Stimulated activated CD8-positive, alpha-beta memory T cell treated with anti-CD3 and anti-CD28 coated beads, Interleukin-15, amount 100 ng/mL, for 4 hours (primary cell): ENCODE measurements around the gene SCAI.
"Not testable (repeated sequence)": the region's sequence is repeated elsewhere in the genome, so short reads cannot be mapped to it uniquely, and the experiment has no call there.

Experiments used
- DNase-seq, 2 donors: peaks; one replicate each; pipeline ENCODE4 v3.0.0-alpha.2; 2020; ENCODE audit warnings: low read depth in 2 of 2

The SCAI gene

DNA sequence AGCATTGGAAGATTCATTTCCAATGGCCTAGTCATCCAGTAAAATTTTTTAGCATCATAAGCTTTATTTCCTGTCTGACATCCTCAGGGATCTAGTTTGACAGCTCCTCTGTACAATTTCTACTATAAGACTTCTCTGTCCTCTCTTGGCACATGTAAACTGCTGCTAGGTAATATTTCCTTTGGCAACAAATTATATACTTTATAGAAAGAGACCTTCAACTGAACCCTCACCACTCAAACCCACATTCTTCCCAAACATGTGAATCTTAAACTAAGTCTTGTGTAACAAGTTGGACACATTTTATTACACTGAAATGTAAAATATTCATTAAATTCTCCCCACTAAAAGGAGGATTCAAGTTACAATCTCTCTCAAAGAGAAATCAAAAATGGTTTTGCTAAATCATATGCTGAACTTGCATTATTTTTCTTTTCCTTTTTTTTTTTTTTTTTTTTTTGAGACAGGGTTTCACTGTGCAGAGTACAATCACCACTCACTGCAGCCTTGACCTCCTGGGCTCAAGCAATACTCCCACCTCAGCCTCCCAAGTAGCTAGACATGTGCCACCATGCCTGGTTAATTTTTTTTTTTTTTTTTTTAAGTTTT is 36.9 kb downstream of the SCAI start:
- no peak for DNase-seq

DNA sequence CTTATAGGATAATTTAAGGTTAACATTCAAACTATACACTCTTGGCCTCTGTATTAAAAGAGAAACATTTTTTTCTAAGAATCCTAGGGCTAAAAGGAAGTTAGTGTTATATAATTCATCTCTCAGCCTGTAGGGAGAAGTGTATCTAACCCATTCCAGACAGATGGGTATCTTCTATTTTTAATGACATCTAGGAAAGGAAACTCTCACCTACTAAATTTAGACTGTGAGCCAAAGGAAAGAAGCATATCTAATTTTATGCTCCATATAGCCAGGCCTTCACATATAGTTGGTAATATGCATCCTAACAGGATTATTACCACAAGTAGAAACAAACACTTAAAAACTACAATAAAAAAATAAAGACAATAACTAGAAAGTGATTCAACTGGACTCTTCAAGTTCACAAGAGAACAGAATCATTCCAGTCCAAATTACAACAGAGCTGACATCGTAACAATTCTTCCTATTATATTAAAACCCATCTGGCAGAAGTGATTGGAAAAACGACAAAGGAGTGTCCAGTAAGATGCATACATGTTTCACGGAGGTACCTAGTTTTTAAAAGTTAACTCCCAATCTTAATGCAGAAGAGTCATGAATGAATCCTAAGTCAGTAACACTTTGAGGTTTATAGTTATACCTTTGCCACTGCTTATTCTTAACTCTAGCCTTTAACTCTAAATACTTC is 39.4 kb downstream of the SCAI start:
- no peak for DNase-seq

- DNase-seq: no peak
Observed at GRCh38 chr9:125103021-125103420, 40.3 kb downstream of the SCAI start.

- no peak for DNase-seq
Observed at GRCh38 chr9:125100822-125101221, 42.5 kb downstream of the SCAI start.

GRCh38 chr9:125099816-125100215 is 43.5 kb downstream of the SCAI start:
- DNase-seq: no peak

DNA sequence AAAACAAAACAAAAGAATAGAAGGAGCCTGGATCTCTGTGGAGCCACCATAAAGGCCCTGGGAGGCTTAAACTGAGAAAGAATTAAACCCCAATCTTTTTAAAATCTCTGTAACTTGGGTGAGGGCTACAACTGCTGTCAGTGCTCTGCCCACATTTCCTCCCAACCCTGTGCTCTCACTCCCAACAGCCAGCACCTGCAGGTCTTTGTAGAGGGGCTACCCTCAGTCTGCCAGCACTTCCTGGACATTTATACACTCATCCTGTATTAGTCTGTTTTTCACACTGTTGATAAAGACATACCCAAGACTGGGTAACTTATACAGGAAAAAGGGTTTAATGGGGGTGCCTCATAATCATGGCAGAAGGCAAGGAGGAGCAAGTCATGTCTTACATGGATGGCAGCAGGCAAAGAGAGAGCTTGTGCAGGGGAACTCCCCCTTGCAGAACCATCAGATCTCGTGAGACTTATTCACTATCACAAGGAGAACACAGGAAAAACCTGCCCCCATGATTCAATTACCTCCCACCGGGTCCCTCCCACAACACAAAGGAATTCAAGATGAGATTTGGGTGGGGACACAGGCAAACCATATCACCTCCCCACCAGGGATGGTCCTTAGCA is 47.4 kb downstream of the SCAI start:
- no peak for DNase-seq

GRCh38 chr9:125091121-125091520 is 52.2 kb downstream of the SCAI start:
- DNase-seq: no peak

DNA sequence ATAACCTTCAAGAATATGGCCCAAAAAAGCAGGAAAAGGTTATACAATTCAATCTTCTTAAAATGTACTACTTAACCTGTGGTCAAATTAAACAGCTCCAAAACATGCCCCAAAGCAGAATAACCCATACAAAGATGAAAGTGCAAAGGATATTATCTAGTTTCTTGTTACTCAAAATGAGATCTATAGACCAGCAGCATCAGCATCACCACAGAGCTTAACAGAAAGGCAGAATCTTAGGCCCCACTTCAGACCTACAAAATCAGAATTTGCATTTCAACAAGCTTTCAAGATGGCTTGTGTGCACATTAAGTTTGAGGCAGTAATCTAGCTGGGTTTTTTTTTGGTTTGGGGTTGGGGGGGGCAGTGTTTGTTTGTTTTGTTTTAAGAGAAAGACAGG is 54.0 kb downstream of the SCAI start:
- no peak for DNase-seq

- no peak for DNase-seq
Observed at GRCh38 chr9:125088752-125089151, 54.6 kb downstream of the SCAI start.

DNA sequence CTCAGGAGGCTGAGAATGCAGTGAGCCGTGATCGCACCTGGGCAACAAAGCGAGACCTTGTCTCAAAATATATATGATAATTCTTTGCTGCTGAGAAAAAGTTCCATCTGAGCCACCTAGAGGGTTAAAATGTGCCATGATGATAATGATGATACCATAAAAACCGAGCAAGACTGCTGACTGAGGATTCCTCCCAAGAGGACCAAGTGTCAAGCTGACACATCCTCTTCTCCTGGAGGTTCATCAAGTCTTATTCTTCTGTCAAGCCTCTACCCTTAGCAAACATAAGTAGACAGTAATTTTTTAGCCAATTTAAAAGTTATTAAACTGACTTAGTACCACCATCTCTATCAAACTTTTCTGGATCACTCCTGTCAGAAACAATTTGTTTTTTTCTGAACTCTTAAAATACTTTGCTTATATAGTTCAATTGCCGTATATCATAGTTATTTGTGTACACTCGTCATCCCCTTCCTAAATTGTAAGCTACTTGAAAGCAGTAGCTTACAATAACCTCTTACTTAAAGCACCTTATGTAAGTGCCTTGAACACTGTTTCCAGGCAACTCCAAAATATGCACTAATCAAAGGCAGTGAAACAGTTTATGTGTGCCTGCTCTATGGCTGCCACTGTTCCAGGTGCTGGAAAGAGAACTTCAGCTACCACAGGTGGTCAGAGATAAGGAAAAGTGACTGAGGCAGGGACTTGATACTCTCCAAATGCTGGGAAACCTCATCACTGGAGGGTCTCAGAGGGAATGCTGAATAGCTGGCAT is 57.4 kb downstream of the SCAI start:
- DNase-seq: no peak

DNA sequence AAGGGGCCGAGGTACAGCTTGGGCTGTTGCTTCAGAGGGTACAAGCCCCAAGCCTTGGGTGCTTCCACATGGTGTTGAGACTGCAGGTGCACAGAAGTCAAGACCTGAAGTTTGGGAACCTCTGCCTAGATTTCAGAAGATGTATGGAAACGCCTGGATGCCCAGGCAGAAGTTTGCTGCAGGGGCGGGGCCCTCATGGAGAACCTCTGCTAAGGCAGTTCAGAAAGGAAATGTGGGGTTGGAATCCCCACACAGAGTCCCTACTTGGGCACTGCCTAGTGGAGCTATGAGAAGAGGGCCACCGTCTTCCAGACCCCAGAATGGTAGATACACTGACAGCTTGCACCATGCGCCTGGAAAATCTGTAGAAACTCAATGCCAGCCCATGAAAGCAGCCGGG is 61.1 kb downstream of the SCAI start:
- not testable (repeated sequence) for DNase-seq

- DNase-seq: not testable (repeated sequence)
Observed at GRCh38 chr9:125080797-125081196, 62.5 kb downstream of the SCAI start.

GRCh38 chr9:125079931-125080330 is 63.4 kb downstream of the SCAI start:
- DNase-seq: no peak

DNA sequence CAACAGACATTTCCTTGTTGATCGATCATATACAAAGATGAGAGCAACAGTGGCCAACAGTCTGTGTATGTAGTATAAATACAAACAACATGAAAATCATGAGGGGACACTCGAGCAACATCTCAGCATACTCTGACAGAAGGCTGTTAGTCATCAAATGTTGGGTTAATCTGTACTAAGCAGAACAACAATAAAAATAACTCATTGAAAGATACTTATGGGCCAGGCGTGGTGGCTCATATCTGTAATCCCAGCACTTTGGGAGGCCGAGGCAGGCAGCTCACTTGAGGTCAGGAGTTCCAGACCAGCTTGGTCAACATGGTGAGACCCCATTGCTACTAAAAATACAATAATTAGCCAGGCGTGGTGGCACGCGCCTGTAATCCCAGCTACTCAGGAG is 67.3 kb downstream of the SCAI start:
- no peak for DNase-seq

- no peak for DNase-seq
Observed at GRCh38 chr9:125074976-125075375, 68.4 kb downstream of the SCAI start.

DNA sequence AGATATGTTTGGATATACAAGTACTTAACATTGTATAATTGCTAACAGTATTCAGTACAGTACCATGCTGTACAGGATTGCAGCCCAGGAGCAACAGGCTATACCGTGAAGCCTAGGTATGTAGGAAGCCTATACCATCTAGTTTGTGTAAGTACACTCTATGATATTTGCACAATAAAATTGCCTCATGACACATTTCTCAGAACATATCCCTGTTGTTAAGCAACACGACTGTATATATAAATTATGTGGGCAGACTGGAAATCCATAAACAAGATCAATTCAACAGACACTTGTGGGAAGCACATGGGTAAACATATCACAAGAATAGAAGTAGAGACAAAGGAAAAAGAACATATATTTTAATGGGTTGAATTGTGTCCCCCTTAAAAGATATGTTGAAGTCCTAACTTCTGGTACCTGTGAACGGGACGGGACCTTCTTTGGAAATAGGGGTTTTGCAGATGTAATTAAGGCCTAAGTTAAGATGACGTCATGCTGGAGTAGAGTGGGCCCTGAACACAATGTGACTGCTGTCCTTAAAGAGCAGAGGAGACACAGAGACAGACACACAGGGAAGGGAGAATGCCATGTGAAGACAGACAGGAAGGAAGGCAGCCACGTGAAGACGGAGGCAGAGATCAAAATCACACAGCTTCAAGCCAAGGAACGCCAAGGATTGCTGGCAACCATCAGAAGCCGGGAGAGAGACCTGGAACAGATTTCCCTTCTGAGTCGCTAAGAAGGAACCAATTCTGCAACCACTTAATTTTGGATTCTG is 76.3 kb downstream of the SCAI start:
- no peak for DNase-seq

DNA sequence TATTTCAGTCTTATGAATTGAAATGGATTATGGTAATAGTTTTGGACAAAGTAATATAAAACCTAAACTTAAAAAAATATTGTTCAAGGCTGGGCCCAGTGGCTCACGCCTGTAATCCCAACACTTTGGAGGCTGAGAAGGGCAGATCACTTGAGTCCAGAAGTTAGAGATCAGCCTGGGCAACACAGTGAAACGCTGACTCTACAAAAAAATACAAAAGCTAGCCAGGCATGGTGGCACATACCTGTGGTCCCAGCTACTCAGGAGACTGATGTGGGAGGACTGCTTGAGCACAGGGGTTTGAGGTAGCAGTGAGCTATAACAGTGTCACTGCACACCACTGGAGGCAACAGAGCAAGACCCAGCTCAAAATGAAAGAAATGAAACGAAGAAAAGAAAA is 81.9 kb downstream of the SCAI start:
- no peak for DNase-seq

DNA sequence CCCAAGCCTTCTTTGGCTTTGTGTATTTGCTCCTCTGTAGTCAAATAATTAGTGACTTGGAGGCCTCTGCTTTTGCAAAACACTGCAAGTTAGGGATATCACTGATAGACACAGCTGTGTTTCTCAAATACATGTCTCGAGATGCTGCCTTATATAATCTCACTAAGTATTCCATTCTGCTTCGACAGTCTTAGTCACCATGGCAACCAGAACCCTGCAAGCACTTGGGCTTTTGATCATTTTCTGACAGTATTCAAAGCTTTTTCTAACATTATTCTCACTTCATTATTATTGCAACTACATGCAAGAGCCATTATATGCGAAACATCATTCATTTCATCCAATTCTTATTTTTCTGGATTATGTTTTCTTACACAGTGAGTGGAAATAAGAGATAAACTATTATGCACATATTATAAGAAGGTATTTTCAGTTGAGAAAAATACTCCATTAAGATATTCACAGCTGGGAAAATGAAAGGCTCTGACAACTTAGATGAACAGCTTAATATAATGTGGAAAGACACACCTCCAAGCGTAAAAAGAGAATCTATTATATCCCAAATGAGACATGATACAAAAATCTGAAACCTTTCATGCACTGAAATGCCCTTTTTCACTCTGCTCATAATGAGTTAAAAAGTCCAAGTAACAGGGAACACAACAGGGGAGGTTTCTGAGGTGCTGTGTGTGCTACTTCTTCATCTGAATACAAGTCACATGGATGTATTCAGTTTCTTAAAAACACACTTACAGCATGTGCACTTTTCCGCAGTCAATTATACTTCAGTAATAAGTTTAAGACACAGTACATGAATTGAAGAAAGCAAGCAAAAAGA is 93.9 kb downstream of the SCAI start:
- no peak for DNase-seq

GRCh38 chr9:125043631-125044030 is 99.7 kb downstream of the SCAI start:
- DNase-seq: no peak

DNA sequence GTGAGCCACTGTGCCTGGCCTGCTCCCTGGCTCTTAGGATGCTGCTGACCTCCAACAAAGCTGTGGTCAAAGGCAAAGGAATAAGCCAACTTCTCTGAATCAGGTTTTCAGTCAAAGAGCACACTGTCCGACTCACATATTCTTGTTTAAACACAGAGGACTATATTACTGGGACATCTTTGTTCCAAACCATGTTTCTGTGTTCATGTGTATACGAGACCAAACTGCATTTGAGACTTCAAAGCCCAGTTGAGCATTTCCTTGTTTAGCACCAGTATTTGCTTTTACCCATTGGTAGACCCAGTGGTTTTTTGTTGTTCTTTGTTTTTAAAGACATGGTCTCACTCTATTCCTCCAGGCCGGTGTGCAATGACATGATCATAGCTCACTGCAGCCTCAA is 100.2 kb downstream of the SCAI start:
- DNase-seq: no peak

GRCh38 chr9:125038166-125038565 is 105.2 kb downstream of the SCAI start:
- DNase-seq: no peak
